ENCODE data around the gene FBXO17. TPM values are rescaled to one million over a fixed set of nuclear protein-coding genes. Genes with fewer than 3 reads are reported as not detected.

The FBXO17 gene
- total RNA-seq, 2 donors from 2014 or later, result 1.7 to 1.9 TPM

GRCh38 chr19:38920602-38921419, 54.7 kb downstream of the FBXO17 start:
- no peak overlapping the region for H3K9ac ChIP-seq (ENCODE audit: low read depth in 2 of 2, low read length in 2 of 2)
- TF ChIP-seq CTCF (IDR thresholded peaks at IDR 0.05), result no peak
- no peak overlapping the region for H3K4me3 ChIP-seq
- no peaks in the 10 kb centered on the region for H3K9me3 ChIP-seq
- H3K27ac ChIP-seq, result no peak overlapping the region
- H3K27me3 ChIP-seq, result no peaks in the 10 kb centered on the region
- no peaks in the 10 kb centered on the region for H3K36me3 ChIP-seq
- H3K4me1 ChIP-seq, result no peaks in the 10 kb centered on the region
- intact Hi-C loops (cut with DNase I), result loop anchor here (10.0 kb wide), 3 partner anchors 286 to 406 kb away; no protein-coding TSS in a partner anchor
- no peak for DNase-seq

- Histone ChIP-seq H3K4me1 (no peaks in the 10 kb centered on the region), H3K36me3 (no peaks in the 10 kb centered on the region), H3K27me3 (no peaks in the 10 kb centered on the region), H3K9me3 (no peaks in the 10 kb centered on the region), H3K4me3 (no peak overlapping the region), H3K27ac (no peak overlapping the region), H3K9ac (ENCODE audit: low read depth in 2 of 2, low read length in 2 of 2) (no peak overlapping the region)
- intact Hi-C loops (cut with DNase I), result loop anchor here (10.0 kb wide), 3 partner anchors 285 to 405 kb away; no protein-coding TSS in a partner anchor
- no peak for DNase-seq
- TF ChIP-seq CTCF (IDR thresholded peaks at IDR 0.05), result no peak
Measured at GRCh38 chr19:38919837-38920601, 55.5 kb downstream of the FBXO17 start.

- no peak overlapping the region for H3K9ac ChIP-seq (ENCODE audit: low read depth in 2 of 2, low read length in 2 of 2)
- H3K27me3 ChIP-seq, result no peaks in the 10 kb centered on the region
- no peaks in the 10 kb centered on the region for H3K36me3 ChIP-seq
- no peak overlapping the region for H3K27ac ChIP-seq
- no peaks in the 10 kb centered on the region for H3K9me3 ChIP-seq
- DNase-seq, result no peak
- no peak overlapping the region for H3K4me3 ChIP-seq
- TF ChIP-seq CTCF (IDR thresholded peaks at IDR 0.05), result no peak
- intact Hi-C loops (cut with DNase I), result no loop called here
- no peaks in the 10 kb centered on the region for H3K4me1 ChIP-seq
Measured at GRCh38 chr19:38918526-38918925, 57.0 kb downstream of the FBXO17 start.

GRCh38 chr19:38917921-38918491, 57.5 kb downstream of the FBXO17 start:
- Histone ChIP-seq H3K27ac (no peak overlapping the region), H3K4me1 (no peaks in the 10 kb centered on the region), H3K36me3 (no peaks in the 10 kb centered on the region), H3K27me3 (no peaks in the 10 kb centered on the region), H3K9ac (ENCODE audit: low read depth in 2 of 2, low read length in 2 of 2) (no peak overlapping the region), H3K9me3 (no peaks in the 10 kb centered on the region), H3K4me3 (no peak overlapping the region)
- intact Hi-C loops (cut with DNase I), result no loop called here
- DNase-seq, result no peak
- no peak for TF ChIP-seq CTCF (IDR thresholded peaks at IDR 0.05)

GRCh38 chr19:38917516-38917915, 58.0 kb downstream of the FBXO17 start:
- H3K9ac ChIP-seq (ENCODE audit: low read depth in 2 of 2, low read length in 2 of 2), result no peak overlapping the region
- no peak overlapping the region for H3K27ac ChIP-seq
- no peak for DNase-seq
- intact Hi-C loops (cut with DNase I), result no loop called here
- no peaks in the 10 kb centered on the region for H3K4me1 ChIP-seq
- TF ChIP-seq CTCF (IDR thresholded peaks at IDR 0.05), result no peak
- no peaks in the 10 kb centered on the region for H3K9me3 ChIP-seq
- no peaks in the 10 kb centered on the region for H3K27me3 ChIP-seq
- no peaks in the 10 kb centered on the region for H3K36me3 ChIP-seq
- no peak overlapping the region for H3K4me3 ChIP-seq

Measured in colonic mucosa (tissue), 4 donors.